Heart left ventricle (tissue), 13 donors: ENCODE data around the gene VILL.

ENCODE experiments used
- POLR2A ChIP-seq, 2 donors: fragments of 450-650 bp; IDR thresholded peaks; one replicate each; pipeline ENCODE4 v1.6.1; 2017; ENCODE audit warnings: antibody characterized with exemption in 2 of 2, mild to moderate bottlenecking in 2 of 2, moderate library complexity in 2 of 2
- TF ChIP-seq, protein P1 (sequence below), 12 donors: fragments of 200-600 bp; sonication (generic) in 4 of 12; IDR thresholded peaks; one replicate each; pipeline versions ENCODE4 v1.5.0 to v1.8.0; 2018 to 2022; ENCODE audit warnings: antibody characterized with exemption in 12 of 12, mild to moderate bottlenecking in 5 of 12
- donor health status: ischemic (EF 13 %, LVEDD 7.1; RV severe dilation, severe dysfunction).
- donor health status: DM: no; HTN: yes; CAD: no.
- donor health status: DM: no; HTN: no; CAD: no.
- donor health status: ischemic (EF 25% LVEDD 6.9; RV normal size, moderate dysfunction).
- donor health status: ischemic (EF 25% LVEDD 5.7; RV mildly dilated, moderate dysfunction).
- donor health status: ischemic (EF 35%, LVEDD 5.7; RV mildly dilated, moderate dysfunction).
- donor health status: nonischemic (EF 11% LVEDD 7.7; RV severe dilation, severe dysfunction).
- donor health status: DM: yes; HTN: yes; CAD: no.
- donor health status: PGD.
- donor health status: ischemic (EF 29% LVEDD 5.4; RV normal size, mild dysfunction).
- donor health status: nonischemic (EF 23%, LVEDD 6.1; RV moderate dilation, normal function).

DNA sequence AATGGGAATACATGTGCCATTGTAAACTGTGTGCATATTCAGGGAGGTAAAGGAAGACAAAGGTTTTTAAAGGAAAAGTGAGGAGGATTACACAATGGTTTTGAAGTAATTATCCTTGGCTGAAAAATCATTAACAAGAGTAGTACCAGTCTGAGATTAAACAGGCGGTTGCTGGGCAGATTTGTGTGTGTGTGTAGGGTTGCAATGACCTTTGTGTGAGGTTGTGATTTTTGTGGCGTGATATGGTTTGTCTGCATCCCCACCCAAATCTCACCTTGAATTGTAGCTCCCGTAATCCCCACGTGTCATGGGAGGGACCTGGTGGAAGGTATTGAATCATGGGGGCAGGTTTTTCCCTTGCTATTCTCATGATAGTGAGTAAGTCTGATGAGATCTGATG lies 55.4 kb downstream of the VILL start:
- TF ChIP-seq, protein P1, sequence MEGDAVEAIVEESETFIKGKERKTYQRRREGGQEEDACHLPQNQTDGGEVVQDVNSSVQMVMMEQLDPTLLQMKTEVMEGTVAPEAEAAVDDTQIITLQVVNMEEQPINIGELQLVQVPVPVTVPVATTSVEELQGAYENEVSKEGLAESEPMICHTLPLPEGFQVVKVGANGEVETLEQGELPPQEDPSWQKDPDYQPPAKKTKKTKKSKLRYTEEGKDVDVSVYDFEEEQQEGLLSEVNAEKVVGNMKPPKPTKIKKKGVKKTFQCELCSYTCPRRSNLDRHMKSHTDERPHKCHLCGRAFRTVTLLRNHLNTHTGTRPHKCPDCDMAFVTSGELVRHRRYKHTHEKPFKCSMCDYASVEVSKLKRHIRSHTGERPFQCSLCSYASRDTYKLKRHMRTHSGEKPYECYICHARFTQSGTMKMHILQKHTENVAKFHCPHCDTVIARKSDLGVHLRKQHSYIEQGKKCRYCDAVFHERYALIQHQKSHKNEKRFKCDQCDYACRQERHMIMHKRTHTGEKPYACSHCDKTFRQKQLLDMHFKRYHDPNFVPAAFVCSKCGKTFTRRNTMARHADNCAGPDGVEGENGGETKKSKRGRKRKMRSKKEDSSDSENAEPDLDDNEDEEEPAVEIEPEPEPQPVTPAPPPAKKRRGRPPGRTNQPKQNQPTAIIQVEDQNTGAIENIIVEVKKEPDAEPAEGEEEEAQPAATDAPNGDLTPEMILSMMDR (IDR thresholded peaks at IDR 0.05): no peak
- no peak for TF ChIP-seq POLR2A (IDR thresholded peaks at IDR 0.05)
